HG03432 (cell line): ENCODE data around the gene DNPEP.

Source experiments
- ATAC-seq: cut with Tn5 transposase; IDR thresholded peaks from one replicate; pipeline ENCODE4 v1.9.1; 2021; ENCODE audit warnings: mild to moderate bottlenecking, moderate library complexity; ENCODE audit not compliant: unreplicated experiment

The DNPEP gene

DNA sequence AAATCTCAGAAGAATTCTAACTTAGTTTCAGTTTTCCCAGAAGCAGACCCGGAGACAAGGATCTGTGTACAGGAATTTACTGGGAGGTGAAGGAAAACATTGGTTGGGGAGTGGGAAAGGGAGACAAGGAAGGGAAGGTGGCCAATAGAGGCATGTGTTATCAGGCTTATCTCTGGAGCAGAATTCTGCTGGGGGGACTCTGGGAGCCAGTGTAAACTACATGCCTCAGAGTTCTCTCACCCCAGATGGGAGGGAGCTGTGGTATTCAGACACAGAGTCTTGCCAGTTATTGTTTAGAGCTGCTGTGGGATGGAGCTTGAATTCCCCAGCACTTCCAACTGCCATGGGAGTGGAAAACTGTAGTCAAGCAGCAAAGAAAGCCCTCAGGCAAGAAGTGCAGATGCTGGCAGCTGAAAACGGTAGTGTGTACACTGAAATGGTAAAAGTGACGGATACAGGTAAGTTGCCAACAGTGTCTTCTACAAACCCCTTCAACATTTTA, 19.0 kb downstream of the DNPEP start:
- ATAC-seq, result no peak

DNA sequence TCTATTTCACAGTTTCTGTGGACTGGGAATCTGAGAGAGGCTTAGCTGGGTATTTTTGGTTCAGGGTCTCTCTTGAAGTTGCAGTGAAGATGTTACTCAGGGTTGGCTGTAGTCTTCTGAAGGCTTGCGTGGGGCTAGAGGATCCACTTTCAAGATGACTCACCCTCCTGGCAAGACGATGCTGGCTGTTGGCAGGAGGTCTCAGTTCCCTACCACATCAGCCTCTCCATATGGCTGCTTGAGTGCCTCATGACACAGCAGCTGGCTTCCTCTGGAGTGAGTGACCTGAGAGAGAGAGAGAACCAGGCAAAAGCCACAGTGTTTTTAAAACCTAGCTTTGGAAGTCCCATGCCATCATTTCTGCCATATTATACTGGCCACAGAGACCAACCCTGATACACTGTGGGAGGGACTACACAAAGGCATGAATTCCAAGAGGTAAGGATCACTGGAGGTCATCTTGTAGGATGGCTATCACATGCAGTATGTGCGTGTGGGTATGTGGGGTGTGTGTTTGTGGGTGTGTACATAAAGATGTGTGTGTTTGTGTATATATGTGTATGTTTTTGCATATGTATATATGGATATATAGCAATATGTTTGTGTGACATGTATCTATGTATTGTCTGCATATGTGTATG, 25.1 kb downstream of the DNPEP start:
- ATAC-seq, result peak; percentile 94

DNA sequence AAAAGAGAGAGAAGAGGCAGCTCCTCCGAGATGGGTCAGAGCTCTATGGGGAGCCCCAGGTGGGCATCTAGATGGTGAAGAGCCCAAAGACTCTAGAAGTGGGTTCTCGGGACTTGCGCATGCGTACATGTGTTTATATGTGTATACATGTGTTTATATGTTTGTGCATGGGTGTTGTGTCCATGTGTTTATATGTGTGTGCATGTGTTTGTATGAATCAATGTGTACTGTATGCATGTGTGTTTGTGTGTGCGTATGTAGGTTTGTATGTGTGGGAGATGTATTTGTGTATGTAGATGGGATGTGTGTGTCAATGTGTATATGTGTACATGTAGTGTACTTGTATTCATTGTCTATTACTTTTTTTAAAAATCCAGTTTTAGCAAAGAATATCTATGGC, 25.6 kb downstream of the DNPEP start:
- peak; percentile 3 for ATAC-seq

DNA sequence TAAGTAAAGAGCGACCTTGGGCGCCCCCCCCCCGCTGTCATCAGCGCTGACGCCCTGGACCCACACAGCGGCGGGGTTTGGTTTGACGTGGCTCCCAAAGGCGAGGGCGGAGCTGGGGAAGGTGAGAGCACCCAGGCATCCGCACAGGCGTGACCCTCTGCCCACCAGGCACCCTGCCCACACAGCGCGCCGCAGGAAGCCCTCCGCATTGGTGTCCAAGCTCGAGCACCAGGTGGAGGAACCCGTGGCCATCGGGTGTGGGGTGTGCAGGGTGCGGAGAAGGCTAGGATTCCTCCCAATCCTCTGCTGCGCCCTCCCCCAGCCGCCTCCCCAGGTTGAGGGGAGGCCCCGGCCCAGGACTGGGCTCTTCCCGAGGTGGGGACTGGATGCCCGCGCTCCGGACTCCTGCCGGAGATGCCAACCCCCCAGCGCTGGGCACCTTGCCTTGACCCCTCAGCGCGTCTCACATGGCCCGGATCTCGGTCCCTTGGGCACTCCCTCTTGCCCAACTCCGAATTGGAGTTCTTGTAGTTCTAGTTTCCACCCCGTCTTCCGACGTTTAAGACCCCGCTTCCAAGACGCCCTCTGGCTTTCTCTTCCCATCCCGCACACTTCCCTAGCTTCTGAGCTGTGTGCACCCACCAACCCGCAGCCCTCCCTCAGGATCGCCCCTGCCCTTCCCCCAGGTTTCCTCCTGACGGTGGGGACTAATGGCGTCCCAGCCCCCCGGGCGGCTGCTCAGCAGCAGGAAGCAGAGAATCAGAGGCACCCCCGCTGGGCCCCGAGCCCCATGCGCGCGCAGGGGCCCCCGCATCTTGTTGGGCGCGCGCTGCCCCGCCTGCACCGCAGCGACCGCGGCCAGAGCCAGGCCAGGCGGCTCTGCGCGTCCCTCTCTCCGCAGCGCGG, 29.3 kb downstream of the DNPEP start:
- no peak for ATAC-seq

DNA sequence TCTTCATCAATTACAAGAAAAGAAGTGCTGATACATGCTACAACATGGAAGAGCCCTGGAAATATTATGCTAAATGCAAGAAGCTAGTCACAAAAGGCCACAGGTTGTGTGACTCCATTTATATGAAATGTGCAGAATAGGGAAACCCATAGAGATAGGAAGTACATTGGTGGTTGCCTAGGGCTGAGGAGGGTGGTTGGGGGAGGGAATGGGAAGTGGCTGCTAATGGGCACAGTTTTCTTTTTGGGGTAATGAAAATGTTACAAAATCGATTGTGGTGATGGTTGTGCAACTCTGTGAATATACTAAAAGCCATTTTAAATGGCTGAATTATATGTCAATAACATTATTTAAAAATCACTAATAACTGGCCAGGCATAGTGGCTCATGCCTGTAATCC, 30.9 kb downstream of the DNPEP start:
- ATAC-seq, result no peak

DNA sequence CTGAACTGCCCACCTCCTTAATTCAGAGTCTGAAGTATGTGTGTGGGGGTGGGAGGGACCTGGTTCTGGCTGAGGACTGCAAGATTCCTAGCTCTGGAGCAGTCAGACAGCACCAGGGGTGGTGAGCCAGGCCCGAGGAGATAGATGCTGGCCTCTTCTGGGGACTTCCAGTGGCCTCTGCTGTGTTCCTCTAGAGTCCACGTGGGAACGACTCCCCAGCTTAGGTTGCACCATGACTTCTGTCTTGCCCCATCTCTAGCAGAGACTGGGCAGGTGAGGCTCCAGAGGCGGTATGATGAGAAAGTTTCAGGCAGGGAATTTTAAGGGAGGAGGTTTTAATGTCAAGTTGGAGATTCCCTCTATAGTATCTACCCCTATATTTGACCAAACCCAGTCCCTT, 33.1 kb downstream of the DNPEP start:
- no peak for ATAC-seq

DNA sequence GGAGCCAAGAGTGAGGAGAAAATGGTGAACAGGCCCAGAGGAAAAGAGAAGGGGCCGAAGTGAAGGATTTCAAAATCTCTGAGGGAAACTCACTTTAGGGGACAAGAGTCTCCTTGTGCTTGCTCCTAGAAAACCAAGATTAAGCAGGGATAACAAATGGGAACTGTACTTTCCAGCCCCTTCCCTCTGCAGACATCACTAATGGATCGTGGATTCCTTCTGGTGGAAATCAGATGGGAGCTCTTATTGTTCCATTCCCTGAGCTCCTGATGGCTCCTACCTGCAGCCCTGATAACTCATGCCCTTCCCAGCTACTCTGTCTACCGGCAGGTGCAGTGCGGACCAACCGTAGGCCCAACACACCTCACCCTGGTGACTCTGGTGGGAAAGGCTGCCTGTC, 34.6 kb downstream of the DNPEP start:
- ATAC-seq, result no peak

DNA sequence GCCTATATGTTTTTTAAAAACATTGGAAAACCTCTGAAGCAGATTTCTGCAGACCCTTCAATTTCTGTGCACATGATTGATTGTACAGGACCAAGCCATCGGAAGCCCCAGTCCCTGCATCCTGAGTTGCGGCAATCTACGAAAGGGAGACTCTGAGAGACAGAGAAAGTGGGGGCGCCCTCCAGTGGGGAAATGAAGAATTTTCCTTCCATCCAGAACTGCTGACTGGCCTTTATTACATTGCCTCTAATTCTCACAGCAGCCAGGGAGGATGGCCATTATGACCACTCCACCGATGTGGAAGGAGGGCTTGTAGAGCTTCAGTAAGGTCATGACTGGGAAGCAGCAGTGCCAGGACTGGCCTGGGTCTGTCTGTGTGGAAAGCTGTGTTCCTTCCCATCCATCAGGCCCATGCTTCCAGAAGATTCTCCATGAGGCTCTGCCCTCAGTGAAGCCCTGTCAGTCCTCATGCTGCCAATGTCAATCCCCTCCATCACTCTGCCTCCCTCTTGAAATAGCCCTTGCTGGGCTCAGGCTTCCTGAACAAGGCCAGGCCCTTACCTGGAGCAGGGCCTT, 35.2 kb downstream of the DNPEP start:
- ATAC-seq, result peak; percentile 59

DNA sequence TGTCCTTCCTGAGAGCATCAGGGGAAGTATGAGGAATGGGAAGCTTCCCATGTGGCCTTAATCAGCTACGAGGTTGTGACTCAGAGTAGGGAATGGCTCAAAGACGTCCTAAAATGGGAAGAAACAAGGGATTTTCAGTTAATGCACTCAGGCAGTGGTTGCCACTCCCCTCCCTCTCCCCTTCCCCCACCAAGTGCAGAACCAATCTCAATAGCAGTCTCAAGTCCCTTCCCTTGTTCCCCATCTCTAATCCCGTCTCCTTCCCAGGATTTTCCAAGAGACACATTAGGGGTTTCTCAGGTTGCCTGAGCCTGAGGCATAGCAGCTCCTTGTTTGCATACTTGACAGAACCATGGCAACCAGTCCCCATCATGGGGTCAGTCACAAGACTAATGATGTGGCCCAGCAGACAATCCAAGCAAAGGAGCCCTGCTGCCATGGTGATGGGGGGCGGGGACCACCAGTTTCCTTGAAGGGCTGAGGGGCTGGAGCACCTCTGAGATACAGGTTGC, 36.9 kb downstream of the DNPEP start:
- ATAC-seq, result no peak

DNA sequence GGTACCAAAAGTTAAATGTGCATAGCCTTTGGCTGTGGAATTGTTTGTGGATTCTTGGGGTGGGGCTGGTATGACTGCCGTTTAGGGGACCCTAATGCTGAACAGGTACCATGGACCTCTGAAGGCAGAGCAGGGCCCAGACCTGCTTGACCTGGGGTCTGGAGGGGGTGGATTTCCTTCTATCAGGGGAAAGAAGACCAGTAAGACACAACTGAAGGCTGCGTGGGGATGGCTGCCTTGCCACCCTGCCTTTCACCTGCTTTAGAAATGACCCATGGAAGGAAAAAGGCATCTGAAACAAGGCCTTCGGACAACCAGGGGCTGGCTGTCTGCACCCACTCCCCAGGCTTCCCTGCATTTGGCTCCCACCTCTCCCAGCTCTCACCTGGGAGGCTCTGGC, 37.5 kb downstream of the DNPEP start:
- ATAC-seq, result no peak

DNA sequence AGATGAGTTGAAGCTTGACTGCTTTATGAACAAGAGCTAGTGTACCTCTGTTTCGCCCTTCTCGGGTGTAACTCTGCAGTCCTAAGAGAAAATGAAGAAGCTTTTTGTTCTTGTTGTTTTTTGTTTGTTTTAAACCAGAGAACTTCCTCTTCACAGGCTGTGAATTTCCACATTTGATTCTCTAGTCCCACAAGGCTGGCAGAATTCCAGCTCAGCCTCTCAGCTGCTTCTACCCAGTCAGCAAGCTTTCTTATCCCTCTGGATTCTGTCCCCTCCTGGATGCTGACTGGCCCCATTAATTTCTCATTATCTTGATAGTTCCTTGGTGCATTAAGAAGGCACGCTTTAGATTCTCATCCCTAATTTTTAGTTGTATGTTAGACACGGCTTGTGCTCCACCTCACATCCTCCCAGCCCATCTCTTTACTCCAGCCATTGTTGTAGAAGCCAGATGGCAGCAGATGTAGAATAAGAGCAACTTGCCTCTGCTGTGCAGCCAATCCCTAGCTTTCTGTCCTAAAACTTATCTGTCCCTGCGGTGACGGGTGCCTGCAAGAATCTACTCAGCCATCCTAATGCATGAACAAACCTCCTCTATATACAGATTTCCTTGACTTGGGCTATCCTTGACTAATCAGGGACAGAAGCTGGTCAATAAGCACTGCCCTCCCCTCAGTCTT, 42.8 kb downstream of the DNPEP start:
- ATAC-seq, result no peak

DNA sequence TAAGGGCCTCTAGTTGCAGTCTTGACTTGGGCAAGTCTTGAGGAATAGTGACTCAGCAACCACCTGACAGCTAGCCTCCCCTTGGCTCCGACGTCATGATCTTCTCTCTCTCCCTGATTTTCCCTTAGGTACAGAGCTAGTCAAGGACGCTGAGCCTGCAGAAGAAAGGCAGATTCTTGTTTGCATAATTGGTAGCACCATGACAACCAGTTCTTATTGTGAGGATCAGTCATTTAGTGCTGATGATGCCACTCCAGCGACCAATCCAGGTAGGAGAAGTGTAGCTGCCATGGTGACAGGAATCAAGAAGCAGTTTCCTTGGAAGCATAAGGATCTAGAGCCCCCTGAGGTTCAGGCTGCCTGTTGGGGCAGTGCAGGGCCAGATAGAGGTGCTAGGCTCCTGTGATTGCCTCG, 52.3 kb downstream of the DNPEP start:
- ATAC-seq, result no peak

DNA sequence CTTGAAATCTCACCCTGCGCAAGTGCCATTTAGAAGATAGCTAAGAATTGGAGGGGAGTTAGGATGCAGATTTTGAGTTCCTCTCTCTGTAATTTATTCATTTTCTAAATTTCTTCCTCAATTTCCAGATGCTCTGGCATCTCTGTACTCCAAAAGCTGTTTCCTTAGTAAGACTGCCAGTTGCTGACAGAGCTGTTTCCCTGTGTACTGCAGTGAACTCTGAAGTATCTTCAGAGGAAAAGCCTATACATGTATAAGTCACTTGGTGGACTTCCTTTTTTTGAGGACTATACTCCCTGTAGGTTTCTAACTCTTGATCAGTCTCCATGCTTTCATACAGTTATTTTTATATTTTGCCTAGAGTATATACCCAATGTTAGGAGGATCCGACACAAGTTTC, 53.6 kb downstream of the DNPEP start:
- no peak for ATAC-seq

DNA sequence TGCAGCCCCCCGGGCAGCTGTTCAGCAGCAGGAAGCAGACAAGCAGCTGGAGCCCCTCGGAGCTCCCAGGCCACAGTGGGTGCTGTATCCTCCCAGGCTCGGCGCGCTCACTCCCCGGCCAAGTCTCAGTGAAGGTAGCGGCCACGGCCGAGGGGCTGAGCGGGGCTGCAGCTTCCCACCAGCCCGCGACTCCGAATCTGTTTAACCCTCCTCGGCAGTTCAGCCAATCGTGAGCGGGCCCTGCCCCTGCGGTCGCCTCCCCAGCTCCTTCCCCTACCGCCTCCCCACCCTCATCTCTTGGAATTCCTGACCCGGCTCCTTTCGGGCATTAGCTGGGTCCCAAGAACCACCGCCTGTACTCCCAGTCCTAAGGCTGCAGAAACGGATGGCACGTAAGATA, 55.2 kb downstream of the DNPEP start, which contains the start of gene RESP18:
Gene RESP18 (minus strand): TSS at position 203 of the 400 bp plus-strand sequence.
- ATAC-seq, result no peak

DNA sequence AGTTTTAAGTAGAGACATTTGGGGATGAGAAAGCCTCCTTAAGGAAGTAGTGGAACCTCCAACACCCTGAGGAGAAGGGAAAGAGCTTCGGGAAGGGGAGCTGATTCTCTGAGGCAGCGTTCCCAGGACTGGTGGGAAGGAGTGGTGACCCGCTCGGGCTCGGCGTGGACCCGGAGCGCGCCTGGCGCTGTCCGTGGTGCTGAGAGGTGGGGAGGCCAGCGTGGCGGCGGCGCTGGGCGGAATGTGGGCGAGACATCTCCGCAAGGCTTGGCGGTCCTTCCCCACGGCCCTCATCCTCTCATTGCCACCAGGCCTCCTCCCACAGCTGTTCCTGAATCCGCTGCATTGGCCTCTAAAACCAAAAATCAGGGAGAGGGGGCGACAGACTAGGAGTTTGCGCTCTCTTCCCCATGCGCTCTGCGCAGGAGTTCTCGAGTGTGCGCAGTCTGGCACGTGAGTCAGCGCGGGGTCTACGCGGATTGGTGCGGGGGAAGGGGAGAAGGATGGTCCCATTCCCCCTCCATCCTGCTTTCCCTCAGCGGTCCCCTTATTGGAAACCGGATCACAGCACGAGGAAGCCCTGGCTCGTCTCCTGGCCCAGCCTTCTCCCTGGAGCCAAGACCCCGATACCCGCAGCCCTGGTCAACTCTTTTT, 56.0 kb downstream of the DNPEP start:
- ATAC-seq, result no peak

DNA sequence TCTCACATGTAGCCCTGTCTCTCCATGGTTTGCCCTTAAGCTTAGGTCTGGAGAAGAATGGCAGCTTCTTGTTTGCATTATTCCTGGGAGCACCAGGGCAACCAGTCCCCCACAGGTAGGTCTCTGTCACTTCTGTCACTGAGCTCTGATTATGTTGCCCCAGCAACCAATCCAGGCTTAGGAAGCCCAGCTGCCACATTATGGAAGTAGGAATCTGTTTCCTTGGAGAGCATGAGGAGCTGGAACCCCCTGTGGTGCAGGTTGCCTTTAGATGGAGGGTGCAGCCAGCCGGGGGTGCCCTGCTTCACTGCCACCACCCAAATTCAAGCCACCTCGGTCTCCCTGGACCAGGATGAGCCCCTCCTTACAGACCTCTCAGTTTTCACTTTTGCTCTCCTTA, 60.0 kb downstream of the DNPEP start:
- no peak for ATAC-seq

DNA sequence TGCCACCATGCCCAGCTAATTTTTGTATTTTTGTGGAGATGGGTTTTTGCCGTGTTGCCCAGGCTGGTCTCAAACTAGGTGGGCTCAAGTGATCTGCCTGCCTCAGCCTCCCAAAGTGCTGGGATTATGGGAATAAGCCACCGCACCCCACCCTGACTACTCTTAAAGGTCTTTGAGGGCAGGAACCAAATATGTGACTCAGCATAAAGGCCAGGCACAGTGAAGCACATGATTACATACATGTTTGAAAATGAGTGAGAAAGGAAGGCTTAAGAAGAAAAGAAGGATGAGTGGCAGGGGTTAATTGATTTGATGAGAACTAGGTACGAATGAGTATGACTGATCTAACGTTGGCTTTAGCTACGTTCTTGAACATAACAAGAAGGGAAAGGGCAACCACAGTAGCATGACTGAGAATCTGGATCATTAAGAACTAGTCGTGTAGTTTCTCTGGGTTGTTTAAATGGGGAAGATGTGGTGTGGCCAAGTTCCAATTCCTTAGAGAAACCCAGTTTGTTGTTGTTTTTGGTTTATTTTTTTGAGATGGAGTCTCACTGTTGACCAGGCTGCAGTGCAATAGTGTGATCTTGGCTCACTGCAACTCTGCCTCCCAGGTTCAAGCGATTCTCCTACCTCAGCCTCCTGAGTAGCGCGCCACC, 61.9 kb downstream of the DNPEP start:
- no peak for ATAC-seq

DNA sequence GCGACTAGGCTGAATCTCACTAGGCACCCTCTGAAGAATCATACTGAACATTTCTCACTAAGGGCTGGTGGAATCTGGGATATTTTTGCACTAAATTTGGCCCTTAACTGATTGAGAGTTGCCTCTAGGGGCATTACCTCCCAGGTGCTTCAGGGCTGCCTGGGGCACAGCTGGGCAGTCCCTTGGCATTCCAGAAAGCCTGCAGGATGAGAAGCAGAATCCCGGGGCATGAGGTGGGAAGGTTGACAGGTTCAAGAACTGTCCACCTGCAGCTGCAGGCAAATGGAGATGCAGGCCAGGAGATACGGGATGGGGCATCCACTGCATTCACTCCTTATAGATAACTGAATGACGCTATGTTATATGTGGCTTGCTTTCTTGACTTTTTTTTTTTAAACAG, 62.6 kb downstream of the DNPEP start:
- no peak for ATAC-seq

DNA sequence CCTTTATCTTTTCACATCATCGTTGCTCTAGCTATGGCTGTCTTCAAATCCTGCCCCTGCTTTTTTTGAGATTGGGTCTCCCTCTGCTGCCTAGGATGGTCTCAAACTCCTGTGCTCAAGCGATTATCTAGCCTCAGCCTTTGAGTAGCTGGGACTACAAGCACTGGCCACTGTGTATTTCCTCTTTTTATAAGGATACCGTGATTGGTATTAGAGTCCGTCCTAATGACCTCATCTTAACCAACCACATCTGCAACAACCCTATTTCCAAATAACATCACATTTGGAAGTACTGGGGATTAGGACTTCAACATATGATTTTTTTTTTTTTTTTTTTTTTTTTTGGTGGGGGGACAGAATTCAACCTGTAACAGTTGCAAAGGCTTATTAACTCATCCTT, 64.3 kb downstream of the DNPEP start:
- no peak for ATAC-seq
